Activated effector memory CD4-positive, alpha-beta T cell treated with anti-CD3 and anti-CD28 coated beads, Interleukin-2, amount 50 U/mL, for 16 hours (primary cell): ENCODE results near the gene PLA2G4B.

Experiments used
- DNase-seq: peaks from one replicate; pipeline ENCODE4 v3.0.0-alpha.2; 2020

PLA2G4B gene

DNA sequence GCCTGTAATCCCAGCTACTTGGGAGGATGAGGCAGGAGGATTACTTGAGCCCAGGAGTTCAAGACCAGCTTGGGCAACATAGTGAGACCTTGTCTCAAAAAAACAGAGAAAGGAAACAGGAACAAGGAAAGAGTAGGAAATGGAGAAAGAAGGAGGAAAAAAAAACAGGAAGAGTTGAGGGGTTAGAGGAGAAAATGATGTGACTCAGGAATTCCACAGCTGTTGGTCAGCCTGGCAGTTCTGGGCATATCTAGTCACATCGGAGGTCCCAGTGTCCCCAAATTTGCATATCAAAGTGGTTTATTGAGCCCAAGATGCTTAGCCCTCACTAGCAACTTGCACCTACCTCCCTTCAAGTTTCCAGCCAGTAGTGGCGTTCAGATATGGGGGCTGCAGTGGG, 29.5 kb upstream of the PLA2G4B start:
- DNase-seq, result no peak

DNA sequence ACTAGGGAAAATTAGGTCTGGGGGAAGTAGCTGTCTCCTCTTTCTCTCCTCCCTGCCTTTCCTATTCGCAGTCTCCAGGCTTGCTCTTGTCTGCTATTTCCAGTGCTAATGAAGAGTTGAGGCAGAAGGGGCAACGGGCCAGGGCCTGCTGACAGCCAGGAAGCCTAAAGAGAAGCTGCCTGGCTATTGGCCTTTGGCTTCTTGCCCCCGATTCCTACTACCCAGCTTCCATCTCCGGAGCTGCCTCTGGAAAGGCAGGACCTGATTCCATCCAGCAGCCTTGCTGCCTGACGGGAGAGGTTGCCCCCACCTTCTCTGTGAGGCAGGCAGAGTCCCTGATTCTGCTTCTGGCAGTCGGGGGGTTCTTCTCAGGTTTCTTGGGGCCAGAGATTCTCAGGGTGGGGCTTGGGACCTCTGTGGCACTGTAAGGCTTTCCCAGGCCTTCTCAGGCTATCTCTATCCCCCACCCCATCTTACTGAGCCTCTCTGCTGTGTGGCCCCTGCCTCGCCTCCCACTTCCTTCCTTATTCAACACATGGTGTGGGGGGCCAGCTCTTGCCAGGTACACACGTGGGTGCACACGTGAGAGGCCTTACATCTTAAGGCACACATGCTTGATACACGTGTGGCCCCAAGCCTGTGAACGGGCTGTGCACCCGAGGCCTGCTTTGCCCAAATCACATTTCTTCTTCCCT, 29.0 kb upstream of the PLA2G4B start:
- DNase-seq, result peak; percentile 45

DNA sequence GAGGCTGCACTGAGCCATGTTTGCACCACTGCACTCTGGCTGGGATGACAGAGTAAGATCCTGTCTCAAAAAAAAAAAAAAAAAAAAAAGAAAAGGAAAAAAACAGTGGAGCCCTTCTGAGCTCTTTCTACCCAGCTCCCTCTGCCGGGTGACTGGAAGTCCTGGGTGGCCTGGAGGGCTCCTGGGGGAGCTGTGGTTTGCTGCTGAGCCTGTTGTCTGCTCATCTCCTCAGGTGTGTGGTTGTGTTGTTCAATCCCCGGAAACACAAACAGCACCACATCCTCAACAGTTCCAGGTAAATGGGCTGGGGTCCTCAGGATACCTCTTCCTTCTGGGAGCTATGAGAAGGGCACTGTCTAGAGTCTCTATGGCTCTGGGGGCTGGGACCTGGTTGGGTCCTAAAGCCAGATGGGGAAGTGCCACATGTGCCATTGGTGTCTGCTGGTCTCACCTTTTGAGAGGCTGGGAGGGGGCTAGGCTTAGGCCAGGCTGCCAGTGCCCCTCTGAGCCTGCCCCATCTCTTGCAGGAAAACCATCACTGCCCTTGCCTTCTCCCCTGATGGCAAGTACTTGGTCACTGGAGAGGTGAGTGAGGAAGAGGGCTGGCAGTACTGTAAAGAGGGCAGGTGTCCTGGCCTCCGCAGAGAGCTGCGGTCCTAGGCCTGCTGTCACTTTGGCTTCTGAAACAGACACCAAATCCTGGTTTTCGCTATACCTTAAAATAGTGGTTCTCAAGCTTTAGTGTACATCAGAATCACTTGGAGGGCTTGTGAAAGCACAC, 27.8 kb upstream of the PLA2G4B start:
- no peak for DNase-seq

DNA sequence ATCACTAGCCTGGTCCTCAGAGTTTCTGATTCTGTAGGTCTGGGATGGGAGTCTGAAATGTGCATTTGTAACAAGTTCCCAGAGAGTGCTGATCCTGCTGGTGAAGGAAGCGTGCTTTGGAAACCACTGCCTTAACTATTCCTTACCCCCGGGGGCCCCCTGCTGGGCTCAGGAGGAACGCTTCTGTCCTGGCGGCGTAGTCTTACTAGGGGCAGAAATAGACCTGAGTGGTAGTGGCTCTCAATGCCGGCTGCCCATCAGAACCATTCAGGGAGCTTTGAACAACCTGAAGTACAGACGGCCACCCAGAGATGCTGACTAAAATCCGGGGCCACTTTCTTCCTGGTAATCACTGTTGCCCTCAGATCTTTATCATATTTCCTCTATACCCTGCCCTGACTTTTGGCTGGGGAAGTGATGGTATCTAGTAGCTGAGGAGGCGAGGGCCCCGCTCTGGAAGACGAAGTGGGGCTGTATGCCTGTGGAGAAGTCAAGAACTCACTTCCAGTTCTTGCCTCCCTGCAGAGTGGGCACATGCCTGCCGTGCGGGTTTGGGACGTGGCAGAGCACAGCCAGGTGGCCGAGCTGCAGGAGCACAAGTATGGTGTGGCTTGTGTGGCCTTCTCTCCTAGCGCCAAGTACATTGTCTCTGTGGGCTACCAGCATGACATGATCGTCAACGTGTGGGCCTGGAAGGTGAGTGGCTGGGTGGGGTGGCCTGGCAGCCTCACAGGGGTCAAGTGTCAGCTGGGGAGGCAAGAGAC, 27.0 kb upstream of the PLA2G4B start:
- peak; percentile 89 for DNase-seq

DNA sequence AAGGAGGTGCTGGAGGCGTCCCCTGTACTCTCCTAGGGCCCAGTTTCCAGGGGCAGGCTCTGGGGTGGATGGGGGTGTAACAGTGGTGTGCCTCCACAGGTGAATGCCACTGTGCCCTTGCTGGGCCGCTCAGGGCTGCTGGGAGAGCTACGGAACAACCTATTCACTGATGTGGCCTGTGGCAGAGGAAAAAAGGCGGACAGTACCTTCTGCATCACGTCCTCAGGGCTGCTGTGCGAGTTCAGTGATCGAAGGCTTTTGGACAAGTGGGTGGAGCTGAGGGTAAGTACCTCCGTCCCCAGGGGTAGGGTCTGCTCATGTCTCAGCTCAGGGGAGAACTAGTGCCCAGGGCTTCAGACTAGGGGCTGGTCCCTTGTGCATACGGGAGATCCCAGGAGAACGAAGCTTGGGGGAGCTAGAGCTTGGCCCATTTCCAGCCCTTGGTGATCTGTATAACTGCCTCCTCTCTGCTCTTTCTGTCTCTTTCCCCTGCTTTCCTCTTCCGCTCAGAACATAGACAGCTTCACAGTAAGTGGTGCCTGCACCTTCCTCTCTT, 25.7 kb upstream of the PLA2G4B start:
- DNase-seq, result no peak

DNA sequence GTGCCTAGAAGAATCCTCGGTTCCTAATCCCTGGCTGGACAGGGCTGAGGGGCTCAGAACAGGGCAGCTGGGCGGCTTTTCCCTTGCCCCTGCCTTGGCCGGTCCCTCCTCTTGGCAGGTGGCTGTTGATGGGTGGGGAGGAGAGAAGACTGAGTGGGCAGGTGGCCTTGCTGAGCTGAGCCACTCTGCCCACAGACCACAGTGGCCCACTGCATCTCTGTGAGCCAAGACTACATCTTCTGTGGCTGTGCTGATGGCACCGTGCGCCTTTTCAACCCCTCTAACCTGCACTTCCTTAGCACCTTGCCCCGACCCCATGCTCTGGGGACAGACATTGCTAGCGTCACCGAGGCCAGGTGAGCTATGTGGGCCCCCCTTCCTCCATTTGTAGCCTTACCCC, 25.2 kb upstream of the PLA2G4B start:
- no peak for DNase-seq

DNA sequence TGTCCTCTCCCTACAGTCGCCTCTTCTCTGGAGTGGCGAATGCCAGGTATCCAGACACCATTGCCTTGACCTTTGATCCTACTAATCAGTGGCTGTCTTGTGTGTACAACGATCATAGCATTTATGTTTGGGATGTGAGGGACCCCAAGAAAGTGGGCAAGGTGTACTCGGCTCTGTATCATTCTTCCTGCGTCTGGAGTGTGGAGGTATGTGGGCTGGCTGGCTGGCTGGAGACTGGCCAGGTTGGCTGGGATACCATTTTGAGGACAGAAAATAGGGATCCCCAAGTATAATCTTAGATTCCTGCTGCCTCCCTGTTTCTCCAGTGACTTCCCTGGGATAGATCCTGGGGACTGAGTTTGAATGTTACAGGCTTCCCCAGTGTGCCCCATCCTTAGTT, 24.1 kb upstream of the PLA2G4B start:
- DNase-seq, result no peak

DNA sequence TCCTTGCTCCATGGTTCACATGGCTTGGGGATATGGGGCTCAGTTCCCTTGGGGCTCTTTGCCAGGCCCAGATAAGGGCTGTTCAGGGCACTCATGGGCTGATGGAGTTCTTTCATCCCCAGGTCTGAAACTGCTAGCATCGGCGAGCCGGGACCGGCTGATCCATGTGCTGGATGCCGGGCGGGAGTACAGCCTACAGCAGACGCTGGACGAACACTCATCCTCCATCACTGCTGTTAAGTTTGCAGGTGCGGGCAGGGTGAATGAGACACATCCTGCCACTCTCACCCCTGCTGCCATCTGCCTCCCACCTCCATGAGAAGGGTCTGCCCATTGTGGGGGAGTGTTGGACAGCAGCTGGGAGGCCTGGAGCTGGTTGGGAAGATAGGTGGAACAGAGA, 21.9 kb upstream of the PLA2G4B start:
- no peak for DNase-seq

DNA sequence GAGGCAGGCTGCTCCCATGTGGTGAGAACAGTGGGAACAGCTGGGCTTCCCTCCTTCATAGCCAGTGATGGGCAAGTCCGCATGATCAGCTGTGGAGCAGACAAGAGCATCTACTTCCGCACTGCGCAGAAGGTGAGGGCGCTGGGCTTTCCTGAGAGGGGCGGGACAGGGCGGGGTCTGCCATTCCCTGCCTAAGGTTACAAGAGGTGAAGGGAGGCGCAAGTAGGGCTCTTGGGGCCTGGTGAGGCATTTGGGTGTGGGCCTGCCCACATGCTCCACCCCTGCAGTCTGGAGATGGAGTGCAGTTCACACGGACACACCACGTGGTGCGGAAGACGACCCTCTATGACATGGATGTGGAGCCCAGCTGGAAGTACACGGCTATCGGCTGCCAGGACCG, 21.3 kb upstream of the PLA2G4B start:
- no peak for DNase-seq

DNA sequence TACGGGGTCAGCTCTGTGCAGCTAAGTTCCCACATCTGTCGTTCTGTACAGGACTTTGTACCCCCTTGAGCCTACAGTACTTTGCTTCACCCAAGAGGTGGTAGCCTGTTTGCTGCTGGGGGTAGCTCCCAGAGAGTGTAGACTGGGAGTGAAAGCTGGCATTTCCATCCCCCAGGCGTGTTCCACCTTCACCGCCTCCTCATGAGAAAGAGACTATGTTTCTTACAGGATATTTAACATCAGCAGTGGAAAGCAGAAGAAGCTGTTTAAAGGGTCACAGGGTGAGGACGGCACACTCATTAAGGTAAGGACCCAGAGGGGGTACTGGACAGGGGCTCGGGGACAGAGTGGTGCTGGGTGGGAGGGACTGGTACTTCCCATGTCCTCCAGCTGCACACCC, 20.9 kb upstream of the PLA2G4B start:
- DNase-seq, result no peak

DNA sequence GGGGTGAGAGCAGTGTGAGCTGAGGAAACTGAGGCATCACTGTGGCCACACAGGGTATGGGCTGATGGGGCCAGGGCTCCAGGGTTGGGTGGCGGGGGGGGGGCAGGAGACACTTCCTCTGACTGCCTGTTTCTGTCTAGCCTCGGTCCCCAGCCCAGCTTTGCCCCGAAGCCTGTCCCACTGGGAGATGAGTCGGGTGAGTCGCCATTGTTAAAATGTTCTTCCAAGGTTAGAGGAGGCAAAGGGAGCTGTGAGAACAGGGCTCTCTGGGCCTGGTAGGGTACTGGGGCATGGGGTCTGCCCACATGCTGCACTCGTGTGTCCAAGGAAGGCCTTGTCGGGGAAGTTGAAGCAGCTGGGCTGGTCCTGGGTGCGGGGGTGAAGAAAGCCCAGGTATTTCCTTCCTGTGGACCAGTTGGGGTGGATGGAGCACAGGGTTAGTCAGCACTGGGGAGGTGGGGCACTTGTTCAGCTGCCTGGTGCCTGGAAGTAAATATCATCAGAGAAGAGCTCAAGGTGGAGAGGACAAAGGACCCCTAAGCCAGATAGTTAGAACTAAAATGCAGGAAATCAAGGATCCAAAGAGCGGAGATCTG, 19.1 kb upstream of the PLA2G4B start:
- no peak for DNase-seq

DNA sequence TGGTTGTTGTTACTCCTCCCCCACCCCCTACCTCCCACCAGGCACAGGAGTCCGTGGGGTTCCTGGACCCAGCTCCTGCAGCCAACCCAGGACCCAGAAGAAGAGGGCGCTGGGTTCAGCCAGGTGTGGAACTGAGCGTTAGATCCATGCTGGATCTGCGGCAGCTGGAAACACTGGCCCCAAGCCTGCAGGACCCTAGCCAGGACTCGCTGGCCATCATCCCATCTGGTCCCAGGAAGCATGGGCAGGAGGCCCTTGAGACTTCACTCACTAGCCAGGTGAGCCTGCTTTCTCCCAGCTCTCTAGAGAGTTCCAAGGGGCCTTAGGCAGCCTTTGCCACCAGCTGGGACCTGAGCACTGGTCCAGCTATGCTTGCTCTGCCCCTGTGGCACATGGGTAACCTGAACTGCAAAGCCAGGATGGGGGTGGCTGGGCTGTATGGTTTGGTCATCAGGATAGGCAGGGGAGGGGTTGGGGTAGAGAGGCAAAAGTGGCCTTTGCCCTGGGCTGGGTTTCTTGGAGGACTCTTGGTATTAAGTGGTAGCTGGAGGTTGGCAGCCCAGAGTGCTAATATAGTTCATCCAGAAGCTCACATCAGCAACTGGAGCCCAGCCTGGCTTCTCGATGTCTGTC, 17.7 kb upstream of the PLA2G4B start:
- no peak for DNase-seq

DNA sequence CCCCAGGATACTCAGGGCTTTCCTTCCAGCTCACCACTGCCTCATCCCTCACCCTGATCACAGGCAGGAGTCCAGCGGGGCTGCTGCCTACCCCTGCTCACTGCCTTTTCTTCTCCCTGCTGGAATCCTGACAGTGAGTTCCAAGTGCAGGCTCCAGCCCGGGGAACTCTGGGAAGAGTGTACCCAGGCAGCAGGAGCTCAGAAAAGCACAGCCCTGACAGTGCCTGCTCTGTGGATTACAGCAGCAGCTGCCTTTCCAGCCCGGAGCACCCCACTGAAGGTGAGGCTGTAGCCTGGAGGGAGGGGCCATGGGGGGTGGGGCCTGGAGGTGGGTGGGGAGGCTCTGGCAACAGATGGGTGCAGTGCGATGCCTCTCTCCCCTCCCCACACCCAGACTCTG, 16.8 kb upstream of the PLA2G4B start:
- no peak for DNase-seq

DNA sequence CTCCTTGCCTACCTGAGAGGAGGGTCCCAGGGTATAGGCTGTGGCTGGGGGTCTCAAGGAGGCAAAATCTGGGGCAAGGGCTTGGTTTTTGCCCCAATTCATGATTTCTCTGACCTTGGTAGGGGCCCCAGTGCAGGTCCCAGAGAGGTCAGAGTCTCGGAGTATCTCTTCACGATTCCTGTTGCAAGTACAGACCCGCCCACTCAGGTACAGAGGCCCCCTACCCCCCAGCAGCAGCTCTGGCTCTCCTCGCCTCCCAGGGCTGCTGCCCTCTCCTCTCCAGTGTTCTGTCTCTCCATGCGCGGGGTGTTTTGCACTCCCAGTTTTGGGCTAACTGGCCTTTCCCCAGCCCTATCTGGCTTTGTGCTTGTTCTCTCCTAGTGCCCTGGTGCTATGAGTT, 16.2 kb upstream of the PLA2G4B start:
- DNase-seq, result no peak

DNA sequence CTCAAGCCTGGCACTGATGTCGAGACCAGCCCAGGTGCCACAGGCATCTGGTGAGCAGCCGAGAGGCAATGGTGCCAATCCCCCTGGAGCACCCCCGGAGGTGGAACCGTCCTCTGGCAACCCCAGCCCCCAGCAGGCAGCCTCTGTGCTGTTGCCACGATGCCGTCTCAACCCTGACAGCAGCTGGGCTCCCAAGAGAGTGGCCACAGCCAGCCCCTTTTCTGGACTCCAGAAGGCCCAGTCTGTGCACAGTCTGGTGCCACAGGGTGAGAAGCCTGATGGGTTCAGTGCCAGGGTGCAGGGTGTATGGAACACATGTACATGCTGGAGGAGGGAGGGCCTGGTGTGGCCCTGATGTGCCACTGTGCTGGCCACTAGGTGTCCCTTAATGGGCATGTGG, 15.7 kb upstream of the PLA2G4B start:
- DNase-seq, result no peak

DNA sequence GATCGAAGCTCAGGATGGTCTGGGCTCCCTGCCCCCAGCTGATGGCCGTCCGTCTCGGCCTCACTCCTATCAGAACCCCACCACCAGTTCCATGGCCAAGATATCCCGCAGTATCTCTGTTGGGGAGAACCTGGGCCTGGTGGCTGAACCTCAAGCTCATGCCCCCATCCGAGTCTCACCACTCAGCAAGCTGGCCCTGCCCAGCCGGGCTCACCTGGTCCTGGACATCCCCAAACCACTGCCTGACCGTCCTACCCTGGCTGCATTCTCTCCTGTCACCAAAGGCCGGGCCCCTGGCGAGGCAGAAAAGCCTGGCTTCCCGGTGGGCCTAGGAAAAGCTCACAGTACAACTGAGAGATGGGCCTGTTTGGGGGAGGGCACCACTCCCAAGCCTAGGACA, 15.1 kb upstream of the PLA2G4B start:
- DNase-seq, result no peak

DNA sequence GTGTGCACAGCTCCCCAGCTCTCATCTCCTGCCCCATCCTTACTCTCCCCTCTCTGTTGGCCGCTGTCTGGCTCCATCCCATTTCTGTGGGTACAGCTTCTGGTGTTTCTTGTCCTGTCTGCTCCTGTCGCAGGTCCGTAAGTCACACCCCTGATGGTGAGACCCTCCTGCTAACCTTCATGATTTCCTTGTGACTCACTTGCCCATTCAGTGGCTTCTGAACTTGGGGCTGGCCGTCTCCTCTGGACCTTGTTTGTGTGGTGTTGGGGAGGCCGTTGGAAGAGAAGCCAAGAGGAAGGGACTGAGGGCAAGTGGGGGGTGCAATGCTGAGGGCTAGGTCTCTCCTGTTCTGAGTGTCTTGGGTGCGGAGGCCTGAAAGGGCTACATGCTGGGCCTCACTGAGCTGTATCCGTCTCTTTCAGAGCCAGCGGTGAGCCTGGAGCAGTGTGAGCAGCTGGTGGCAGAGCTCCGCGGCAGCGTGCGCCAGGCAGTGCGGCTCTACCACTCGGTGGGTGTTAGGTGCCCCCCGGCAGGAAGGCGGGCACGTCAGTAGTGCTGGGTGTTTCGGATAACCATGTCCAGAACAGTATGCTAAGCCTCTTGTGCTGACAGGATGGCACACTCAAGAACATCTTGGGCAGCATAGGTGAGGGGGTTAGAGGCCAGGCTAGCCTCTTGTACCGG, 14.4 kb upstream of the PLA2G4B start:
- no peak for DNase-seq

DNA sequence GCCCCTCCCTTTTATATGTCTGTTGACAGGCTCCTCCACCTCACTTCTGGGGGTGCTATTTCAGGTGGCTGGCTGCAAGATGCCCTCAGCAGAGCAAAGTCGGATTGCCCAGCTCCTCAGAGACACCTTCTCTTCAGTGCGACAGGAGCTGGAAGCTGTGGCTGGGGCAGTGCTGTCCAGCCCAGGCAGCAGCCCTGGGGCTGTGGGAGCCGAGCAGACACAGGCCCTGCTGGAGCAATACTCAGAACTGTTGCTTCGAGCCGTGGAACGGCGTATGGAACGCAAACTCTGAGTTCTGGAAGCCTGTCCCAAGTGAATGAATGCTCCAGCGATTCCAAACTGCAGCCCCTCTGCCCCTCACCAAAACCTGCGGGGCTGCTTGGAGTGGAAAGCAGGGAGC, 13.5 kb upstream of the PLA2G4B start:
- no peak for DNase-seq

DNA sequence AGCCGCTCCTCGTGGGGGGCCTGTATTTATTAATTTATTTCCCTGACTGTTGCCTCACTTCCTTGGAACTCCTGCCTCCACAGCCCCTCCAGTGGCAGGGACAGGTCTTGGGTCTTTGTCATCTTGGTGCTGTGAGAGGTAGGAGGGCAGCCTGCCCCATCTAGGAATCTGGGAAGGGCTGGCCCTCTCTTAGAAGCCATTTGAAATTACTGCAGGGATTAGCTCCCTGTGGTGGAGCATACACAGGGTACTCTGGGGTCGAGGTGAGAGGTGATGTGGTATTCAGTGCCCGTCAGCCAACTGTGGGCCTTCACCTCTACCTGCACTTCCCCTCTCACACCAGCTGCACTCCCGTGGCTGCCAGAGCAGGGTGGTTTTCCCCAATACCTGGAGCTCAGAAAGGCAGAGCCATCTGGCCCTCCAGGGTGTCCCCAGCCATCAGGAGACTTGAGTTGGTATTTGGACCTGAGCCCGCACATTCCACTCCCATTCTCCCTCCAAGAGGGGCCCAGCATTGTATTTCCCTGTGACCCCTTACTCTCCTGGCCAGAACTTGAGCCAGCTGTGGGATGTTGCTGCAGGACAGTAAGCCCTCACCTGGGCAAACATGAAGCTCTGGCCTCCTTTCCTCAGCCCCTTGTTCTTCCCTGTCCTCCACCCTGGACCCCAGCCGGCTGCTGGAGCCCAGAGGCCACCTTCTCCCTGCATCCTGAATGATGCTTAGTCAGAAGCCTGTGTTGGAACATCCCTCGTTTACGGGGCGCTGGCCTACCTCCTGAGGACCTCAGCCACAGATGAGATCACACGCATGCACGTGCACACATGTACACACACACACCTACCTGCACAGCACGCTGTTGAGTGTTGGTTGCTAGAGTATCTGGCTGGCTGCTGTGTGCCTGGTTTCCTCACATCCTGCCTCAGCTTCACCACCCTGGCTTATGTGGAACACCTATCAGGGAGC, 12.8 kb upstream of the PLA2G4B start:
- no peak for DNase-seq

DNA sequence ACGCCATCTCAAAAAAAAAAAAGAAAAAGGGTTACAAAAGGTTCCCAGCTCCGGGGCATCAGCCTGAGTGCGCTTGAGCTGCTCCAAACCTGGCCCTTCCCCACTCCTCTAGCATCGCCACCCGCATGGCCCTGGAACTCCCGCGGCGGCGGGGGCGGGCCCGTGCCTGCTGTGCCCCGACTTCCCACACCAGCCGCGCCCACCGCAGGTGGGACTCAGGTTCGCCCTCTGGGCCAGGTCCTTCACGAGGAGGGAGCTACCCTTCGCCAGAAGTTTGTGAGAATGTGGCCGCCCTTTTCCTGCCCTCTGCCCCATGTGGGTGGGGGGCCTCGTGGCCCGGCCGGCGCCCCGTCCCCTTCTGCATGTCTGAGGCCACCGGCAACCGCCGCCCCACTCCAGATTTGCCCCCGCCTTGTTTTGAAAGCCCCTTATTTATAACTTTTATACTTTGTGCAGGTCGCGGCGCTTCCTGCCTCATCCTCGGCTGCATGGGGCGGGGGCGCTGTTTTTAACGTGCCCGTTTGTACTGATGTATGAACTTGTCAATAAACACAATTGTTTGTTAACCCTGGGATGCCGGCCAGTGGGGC, 11.3 kb upstream of the PLA2G4B start:
- DNase-seq, result no peak
